Amniotic epithelial cell (primary cell): Measurements from ENCODE around the gene CCDC12.

Experiments
- DNase-seq: peaks from one replicate; pipeline ENCODE4 v3.0.0-alpha.2; 2010; ENCODE audit warnings: low read depth

Gene CCDC12

DNA sequence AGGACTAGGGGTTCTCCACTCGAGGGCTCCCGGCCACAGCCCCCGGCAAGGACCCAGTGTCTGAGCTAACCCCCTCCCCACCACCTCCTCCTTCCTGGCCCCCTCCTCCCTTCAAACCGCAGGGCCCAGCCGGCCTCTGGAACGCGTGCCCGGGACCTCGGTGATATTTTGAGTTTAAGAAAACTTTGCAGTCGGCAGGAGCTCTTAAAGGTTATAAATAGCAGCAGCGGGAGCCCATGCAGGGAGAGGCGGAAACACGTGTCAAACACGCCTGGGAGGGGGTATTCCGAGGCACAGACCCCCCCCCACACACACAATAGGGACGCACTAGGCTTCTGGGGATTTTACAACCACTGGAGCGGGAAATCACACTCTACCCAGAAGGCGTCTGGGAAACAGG is 102.1 kb downstream of the CCDC12 start:
- DNase-seq = no peak

GRCh38 chr3:46873521-46873920 is 103.0 kb downstream of the CCDC12 start:
- DNase-seq = no peak
